Measurements from ENCODE around the gene ARID2.

The ARID2 gene

DNA sequence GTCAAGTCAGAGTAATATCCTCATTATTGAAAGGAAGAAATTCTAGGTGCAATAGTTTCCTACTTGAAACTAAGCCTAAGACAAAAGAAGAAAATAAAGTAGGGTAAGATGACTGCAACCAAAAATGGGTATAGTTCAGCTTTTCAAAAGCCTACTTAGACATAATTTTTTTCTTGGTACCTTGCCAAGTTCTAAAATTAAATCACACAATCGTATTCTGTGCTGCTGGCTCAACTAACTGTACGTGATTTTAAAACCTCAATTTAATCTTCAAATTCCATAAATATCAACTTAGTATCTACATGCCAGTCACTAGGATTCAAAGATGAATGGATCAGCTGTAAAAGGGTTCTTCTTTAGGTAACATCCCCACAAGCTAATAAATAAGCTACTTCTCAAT is 204.0 kb downstream of the ARID2 start:
- DNase-seq (ENCODE audit: low spot score), result no peak

DNA sequence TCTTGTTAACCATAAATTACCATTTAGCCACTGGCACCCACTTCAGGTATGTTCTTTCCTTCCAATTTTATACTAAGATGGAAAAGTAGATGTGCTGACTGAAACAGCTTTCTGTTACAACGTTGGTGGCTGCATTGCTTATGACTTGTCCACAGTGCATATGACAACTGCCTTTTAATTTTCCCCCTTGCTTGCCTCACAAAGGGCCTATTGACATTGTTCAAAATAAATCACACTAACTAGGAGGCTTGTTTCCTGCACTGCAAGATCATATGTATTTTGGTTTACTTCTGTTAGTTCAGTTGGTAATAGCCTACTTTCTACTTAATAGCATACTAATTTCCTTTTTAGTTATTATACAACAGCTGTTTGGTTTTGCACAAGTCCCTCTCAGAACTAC is 205.4 kb downstream of the ARID2 start:
- no peak for DNase-seq (ENCODE audit: low spot score)

DNA sequence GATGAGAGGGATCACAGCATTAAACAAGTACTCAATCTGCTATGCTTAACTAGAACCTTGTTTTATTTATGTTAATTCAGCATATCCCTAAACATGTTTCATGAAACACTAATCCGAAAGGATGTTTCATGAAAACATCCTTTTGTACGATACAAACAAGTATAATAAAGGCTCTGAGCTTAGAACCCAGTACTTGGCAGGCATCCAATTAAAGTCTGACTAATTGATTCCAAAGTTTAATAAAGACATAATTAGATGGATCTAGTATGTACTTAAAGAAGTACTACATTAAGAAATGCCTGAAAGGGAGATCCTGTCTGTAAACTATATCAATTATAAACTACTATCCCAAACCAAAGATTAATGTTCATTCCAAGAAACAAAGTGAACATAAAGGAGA is 209.1 kb downstream of the ARID2 start:
- DNase-seq (ENCODE audit: low spot score), result no peak

DNA sequence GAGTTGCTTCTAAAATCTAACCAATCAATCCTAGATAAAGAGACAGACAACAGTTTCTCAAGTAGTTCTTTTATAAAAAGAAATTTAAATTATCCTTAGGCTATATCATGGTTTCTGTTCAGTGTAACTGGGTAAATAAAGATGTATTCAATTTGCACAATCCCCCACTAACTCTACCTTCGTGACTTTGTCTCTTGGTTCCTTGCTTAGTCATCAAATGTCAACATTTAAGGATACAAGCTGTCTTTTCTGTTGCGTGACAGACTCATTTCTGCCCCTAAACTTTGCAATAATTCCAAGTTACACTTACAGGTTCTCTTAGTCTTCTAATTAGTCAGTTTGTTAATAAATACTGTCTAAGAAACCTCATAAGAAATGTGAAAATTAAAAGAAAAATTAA is 210.3 kb downstream of the ARID2 start:
- no peak for DNase-seq (ENCODE audit: low spot score)

DNA sequence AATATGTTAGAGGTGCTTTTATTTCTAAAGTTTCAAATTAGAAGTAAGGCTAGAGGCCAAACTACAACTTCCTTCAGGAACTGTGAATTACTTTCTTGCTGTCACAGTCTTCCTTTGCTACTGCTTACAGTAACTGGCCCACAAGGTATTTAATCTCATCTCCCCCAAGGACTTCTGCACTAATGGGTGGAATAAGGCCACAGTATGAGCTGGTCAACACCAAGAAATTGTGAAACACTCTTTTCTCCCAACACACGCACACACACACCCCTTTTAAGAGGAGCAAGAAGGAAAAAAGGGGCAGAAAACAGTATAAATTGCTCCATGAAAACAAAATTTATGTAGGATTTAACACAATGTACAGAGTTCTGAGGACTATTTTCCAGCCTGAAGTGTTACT is 215.3 kb downstream of the ARID2 start:
- DNase-seq (ENCODE audit: low spot score), result no peak

DNA sequence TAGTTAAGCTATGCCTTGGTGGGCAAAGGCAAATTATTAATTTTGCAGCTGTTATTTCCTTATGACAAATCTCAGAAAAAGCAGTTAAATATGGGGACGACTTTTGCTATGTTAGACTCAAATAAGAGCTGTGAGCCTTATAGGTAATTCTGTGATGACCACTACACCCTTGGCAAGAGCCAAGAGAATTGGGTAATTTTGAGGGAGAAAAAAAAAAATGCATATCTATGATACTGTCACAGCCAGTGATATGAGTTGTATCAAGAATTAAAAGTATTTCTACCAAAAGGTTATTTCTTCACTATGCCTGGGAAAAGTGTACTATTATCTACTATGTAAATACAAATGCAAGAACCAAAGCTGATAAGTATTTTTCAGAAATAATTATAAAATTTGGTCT is 216.9 kb downstream of the ARID2 start:
- no peak for DNase-seq (ENCODE audit: low spot score)

DNA sequence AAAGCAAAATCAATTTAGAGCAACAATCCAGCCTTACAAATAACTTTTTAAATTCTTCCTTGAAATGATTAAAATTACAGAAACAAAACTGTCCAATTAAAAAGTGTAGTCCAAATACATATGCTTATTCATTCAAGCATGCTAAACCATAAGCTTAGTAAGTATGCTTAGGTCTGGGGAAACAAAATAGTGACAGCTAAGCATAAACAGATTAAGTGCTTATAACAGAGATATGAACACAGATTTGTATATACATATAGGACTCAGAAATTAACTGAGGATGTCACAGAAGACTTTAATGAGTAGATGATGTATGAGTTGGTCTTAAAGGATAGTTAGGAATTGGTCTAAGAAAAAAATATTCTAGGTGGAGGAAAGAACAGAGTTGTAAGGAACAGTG is 219.0 kb downstream of the ARID2 start:
- no peak for DNase-seq (ENCODE audit: low spot score)

All from activated CD4-positive, alpha-beta T cell treated with anti-CD3 and anti-CD28 coated beads, Interleukin-2, Interleukin-4, amounts not matched to agents 100 ng/mL and 50 ng/mL, durations not matched to agents 16 hours and 8 hours (primary cell).